ENCODE results near the gene FALEC. TPM values are rescaled to one million over a fixed set of nuclear protein-coding genes. Genes with fewer than 3 reads are reported as not detected.

FALEC gene
- total and polyA plus RNA-seq, 9 of the 15 experiments (the other 6 are each of a cell fraction or from before 2014, with no cell fraction given) = 0.15 to 1.8 (median 0.53) TPM; not detected in 5

- TF ChIP-seq SIN3B (IDR thresholded peaks at IDR 0.05; ENCODE audit: low read depth) (no peak), HNRNPH1 (optimal IDR thresholded peaks at IDR 0.05; ENCODE audit: low read depth, low read length) (no peak), REST (IDR thresholded peaks at IDR 0.05; ENCODE audit: borderline replicate concordance) (no peak), REST (CRISPR knock-in tag; IDR thresholded peaks at IDR 0.05; ENCODE audit: low read depth) (no peak), RUNX1 (IDR thresholded peaks at IDR 0.05; ENCODE audit: low read depth) (no peak), CHCHD3 (CRISPR knock-in tag; IDR thresholded peaks at IDR 0.05) (no peak), HNRNPLL (IDR thresholded peaks at IDR 0.05; ENCODE audit: low read depth, low read length, poor library complexity, severe bottlenecking) (no peak), PATZ1 (CRISPR knock-in tag; IDR thresholded peaks at IDR 0.05; ENCODE audit: borderline replicate concordance) (no peak), KAT7 (CRISPR knock-in tag; IDR thresholded peaks at IDR 0.05; ENCODE audit: borderline replicate concordance) (peak; percentile 88)
These were observed 62.9 kb downstream of the FALEC start (continued) for GRCh38 chr1:150578272-150579109.

Measured in K562 (cell line).